ENCODE results near the gene GPRC5A.

DNA sequence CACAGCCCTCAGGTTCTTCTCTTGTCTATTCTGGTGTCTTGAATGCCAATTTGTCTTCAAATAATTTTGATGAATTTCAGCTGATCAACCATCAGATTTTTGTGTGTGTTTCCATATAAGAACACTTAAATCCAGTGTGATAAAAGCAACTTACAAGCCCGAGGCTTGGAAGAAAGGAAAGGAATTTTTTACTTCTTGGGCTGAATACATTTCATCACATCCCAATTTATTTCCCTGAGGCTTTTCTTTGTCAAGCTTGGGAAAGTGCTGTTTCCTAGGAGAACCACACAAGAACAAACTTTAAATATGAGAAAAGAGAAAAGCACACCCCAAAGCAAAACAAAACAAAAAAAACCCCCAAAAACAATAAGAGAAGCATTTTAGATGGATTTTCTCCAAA lies 34.0 kb downstream of the GPRC5A start:
- TF ChIP-seq POLR2A (IDR thresholded peaks at IDR 0.05; ENCODE audit: low read depth, low read length) (no peak), POLR2AphosphoS5 (IDR thresholded peaks at IDR 0.05; ENCODE audit: low read depth, low read length) (no peak)

Data from GM12892 (cell line).